HG03469 (cell line): ENCODE results near the gene SLX4IP.
A peak's percentile ranks its signal among the peaks of the same experiment; 100 is the strongest.

Experiments used
- ATAC-seq: cut with Tn5 transposase; IDR thresholded peaks from one replicate; pipeline ENCODE4 v1.9.1; 2021; ENCODE audit warnings: mild to moderate bottlenecking, moderate library complexity, moderate number of reproducible peaks; ENCODE audit not compliant: unreplicated experiment

Gene SLX4IP

DNA sequence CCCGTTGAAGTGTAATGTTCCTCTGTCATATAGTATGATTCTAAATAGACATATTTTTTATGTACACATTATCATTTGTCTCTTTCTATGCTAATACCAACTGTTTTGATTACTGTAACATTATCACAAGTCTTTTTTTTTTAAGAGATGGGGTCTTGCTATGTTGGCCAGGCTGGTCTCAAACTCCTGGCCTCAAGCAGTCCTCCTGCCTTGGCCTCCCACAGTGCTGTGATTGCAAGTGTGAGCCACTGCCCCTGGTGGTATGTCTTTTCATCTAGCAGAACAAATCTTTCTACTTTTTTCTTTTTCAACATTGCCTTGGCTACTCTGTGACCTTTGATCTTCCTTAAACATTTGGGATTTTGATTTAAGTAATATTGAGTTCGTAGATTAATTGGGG lies 57.7 kb downstream of the SLX4IP start:
- no peak for ATAC-seq

DNA sequence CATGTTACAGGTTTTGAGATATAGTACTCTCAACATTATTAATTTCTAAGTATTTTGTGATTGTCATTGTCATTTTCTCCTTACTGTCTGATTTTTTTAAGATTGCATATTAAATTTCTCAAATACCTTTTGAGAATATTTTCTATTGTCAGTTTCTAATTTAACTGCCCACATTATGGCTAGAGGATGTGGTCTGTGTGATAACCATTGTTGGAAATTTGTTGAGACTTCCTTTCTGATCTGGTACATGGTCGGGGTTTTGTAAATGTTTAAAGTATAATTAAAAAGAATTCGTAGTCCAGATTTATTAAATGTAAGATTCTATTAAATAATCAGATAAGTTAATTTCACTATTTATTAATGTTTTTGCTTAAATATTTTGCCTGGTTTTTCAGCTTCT lies 60.1 kb downstream of the SLX4IP start:
- ATAC-seq, result no peak

DNA sequence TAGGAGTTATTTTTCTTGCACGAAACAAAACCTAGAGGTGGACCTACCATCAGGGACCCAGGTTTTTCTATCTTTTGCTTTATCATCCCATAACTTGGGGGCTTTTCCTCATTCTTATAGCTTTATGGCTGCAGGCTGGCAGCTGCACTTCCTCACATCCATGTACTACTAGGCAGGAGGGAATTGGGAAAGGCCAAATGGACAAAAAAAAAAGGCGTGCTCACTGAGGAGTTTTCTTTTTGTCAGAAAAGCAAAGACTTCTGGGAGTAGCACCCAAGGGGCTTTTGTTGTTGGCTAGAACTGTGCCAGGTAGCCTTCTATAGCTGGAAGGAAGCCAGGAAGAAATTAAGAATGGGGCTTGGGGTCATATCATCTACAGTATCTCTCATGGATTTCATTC lies 61.4 kb downstream of the SLX4IP start:
- ATAC-seq, result no peak

DNA sequence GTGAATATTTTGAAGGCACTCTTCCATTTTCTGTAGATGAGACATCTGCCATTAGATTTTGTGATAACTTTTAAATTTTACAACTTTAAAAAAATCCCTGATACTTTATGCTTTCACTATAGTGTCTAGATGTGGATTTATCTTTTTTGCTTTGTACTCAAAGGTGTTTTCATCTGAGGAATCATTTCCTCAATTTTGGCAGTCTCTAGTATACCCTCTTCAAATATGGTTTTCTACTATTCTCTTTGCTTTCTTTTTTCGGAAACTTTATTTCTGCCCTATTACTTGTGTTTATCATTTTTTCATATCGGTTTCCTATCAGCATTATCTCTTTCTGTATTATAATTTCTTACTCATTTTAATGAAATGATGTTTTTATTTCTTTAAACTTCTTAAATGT lies 62.2 kb downstream of the SLX4IP start:
- no peak for ATAC-seq

DNA sequence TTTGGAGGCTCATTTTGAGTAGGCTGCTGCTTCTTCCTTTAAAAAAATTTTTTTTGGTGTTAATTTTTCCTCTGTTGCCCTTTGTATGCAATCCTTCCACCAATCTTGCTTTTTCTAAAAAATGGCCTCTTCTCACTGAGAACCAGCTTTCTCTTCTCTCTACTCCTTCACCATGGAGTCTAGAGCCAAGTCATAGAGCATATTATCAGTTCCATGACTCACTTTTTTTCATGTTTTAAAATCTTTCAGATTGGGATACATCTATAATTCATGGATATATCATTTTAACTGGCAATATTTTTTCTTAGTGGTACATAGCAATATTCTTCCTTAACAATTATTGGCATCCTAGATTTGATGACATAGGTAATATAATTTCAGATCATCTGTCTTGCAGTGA lies 62.7 kb downstream of the SLX4IP start:
- ATAC-seq, result no peak

DNA sequence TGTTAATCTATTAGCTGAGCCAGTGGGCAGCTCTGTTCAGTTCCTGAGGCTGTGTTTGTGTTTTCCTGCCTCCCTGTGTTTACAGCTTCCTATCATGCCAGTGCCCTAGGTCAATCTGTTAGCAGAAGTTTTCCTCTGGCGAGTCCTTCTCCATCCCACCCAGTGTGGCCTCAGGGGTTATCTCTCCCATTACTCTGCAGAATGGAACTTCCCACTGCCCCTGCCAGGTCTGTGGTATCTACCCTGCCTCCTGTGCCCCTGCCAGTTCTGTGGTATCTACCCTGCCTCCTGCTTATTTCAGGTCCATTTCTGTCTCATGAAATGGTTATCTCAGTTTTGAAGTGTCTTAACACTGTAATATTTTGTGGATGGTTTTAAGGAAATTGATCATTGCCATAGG lies 63.1 kb downstream of the SLX4IP start:
- no peak for ATAC-seq

DNA sequence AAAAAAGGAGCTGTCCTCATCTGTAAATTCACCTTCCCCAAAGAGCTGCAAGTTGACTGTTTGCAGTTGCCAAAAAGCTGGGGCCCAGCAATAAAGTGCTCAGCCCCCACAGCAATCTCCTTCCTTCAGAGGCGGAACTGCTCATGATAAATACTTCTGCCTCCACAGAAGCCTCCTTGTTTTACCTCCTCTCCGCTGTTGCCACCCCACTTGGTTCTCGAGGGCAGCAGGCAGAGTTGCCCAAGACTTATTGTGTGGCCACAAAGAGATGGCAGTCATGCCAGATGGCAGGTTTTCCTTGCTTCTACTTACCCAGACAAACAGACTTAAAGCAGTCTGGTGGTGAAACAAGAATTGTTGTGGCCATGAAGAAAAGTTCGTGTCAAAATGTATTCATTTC lies 66.3 kb downstream of the SLX4IP start:
- ATAC-seq, result no peak

DNA sequence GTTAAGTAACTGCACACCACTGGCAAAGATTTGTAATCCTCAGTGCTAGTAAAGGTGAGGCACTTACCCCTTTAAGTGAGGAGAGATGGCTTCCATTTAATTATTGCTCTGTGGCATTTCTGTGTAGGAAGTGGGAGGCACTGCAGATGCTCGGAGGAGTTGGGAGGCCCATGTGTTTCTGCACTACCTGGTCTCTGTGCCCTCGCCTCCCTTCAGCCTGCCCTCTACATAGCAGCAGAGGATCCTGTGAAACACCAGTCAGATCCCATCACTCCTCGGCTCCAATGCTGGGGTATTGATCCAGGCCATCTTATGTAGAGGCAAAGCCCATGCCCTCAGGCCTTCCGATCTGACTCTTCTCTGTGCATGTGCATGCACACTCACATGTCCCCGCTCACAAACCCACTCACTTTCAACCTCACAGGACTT lies 67.0 kb downstream of the SLX4IP start:
- ATAC-seq, result no peak

DNA sequence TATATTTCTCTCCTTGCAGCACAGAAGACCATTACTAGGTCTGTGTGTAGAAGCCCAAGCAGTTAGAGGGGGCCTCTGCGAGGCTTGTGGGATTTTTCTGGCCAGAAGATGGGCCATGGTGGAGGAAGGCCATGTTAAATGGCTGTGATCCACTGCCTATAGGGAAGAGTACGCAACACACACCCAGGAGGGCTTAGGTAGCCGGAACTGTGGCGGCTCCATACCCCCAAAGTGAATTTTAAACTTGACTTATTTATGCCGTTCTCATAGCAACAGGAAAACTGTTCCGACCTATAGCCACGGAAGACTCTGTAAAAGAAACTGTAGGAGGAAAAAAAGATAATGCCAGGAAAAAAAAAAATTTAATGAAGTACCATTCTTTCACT lies 69.5 kb downstream of the SLX4IP start:
- ATAC-seq, result no peak

DNA sequence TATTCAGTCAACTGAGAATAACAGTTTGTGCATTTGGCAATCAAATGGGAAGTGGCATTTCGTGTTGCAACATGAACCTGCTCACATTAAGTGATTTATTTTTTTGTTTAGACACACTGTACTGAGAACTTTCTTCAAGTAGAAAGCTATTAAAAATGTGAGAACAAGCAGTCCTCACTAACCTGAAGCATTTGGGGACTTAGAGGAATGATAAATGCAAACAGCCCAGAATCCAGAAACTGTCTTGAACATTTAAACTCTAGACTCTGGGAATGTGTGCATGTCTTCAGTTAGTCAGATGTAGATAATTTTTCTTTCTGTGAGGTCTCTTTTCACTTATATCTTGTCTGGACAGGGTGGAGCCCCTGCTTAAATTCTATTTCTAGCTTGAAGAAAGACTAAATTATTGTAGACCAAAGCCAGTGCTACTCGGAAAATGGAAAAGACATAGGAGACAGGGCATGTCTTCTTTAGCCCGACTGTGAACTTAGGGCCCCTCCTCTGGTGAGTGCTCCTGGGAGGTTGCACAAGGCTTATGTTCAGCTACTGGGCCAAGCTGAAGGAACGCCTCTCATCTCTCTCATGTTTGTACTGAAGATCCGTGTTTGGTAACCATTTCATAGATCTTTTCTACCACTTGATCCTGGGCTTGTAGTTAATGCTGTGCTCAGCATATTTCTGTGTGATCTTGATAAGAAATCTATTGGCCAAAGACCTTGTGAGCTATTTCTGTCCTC lies 70.1 kb downstream of the SLX4IP start:
- ATAC-seq, result no peak

DNA sequence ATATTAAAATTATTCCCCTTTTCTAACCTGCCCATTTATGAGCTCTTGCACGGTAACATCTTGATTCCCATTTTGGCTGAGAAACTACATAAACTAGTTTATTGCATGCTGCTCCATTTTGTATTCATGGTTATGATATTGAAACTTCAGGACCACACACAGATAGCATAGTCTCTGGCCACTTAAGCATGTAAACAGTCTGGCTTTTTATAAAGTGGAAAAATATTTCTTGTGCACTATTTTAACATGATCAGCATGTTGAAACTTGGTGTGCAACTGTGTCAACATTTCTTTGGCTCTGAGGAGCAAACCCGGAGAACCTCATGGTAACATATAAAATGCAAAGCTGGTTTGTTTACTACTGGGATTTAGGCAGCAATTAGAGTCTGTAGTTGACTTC lies 70.7 kb downstream of the SLX4IP start:
- ATAC-seq, result no peak

DNA sequence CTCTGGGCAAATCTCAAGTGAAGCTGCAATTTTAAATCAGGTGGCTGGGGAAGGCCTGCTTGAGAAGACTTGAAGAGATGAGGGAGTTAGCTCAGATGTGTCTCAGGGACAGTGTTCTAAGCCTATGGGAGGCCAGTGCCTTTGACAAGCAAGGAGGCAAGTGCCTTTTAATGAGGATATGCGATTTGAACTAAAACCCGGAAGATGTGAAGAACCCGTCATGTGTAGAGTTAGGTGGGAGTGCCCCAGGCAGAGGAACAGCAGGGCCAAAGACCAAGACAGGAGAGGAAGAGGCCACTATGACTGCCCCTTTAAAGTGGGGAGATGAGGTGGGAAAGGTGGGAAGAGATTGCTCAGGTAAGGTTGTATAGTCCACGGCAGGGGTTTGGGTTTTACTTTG lies 71.9 kb downstream of the SLX4IP start:
- no peak for ATAC-seq

DNA sequence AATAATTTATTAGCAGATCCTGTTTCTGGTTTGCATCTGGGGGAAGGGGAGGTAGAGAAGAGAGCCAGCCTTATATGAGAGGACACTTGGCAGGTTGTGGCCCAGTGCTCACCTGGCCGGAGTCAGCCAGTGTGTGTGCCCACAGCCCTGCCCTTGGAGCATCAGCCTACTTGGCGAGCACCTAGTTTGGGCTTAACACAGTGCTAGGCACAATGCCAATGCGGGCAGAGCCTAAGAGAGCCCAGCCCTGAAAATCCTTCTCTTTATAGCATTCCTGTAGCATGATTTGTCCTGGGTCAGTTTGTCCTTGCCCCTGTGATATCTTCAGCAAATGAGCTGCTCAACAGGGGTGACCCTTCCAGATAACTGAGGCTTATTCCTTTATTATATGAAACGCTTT lies 73.0 kb downstream of the SLX4IP start:
- no peak for ATAC-seq

DNA sequence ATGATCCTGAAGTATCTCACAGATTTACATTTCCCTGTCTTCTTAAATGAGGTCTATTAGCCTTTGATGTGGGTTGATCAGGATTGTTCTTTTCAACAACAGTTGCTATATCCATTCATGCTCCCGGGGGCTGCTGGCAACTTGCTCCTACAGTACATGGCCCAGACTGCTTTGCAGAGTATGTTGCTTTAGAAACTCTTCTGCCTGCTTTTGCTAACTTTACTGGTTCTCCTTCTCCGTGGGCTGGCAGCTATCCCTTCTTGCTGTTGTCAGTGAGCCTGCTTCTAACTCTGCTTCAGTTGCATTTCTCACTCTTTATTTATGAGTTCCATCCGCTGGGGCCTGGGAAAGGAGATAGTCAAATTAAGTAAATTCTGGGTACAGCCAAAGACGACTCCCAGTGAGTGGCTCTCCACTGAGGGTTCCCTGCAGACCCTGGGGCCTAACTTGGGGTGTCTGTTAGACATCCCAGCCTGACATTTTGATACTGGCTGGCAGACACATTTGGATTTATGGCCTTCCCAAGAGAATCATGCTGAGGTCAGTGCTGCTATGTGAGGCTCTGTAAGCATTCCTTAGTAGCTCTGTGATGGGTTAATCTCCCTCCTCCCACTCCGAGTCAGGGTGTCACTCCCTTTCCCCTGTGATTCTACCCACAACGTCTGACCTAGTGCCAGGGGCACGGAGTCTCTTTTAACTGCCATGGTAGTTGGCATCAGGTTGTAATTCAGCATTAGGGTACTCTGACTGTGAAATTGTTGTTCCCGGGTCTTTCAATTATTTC lies 73.6 kb downstream of the SLX4IP start:
- ATAC-seq, result no peak

DNA sequence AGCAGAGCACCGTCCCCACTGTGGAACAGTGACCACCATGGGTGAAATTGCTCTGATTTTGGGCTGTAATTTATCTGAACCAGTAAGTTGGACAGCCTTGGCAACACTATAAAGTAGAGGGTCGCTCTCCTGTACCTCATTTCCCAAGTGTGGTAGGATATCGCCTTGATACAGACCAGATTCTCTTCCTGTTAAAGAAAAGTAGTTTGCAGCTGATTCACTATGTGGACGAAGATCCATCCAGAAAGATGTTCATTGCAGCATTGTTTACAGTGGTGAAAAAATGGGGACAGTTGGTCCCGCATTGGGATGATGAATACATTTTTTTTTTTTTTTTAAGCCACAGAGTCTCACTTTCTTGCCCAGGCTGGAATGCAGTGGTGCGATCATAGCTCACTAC lies 74.3 kb downstream of the SLX4IP start:
- no peak for ATAC-seq

DNA sequence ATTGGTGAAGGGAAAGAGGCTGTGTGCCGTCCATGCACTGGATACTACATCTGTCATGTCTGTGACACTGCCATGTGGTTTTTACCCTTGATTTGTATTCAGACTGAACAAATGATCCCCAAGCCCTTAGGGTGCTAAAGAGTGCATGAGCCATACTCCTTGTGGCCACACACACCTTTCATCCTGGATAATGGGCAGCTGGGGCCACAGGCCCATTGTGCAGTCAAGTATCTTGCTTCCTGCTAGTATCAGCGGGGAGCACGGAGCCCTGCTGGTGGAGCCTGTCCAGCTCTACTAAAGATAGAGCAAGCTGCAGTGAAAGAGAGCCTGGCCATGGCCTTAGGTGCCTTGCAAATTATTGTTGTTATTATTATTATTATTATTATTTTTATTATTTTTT lies 75.1 kb downstream of the SLX4IP start:
- no peak for ATAC-seq

DNA sequence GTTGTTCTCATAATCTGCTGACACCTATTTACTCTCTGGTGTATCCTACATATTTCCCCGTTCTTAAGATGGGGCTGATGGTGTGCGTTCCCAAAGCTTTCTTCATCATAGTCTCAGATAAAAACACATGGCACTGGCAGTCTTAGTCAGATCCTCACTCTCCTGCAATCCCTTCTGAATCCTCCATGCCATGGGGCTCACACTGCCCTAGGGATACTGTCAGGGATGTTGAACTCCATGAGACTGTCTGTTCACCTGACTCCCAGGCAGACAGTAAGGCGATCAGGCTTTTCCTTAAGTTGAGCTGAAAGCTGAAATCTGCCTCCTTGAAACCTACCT lies 76.0 kb downstream of the SLX4IP start:
- no peak for ATAC-seq

DNA sequence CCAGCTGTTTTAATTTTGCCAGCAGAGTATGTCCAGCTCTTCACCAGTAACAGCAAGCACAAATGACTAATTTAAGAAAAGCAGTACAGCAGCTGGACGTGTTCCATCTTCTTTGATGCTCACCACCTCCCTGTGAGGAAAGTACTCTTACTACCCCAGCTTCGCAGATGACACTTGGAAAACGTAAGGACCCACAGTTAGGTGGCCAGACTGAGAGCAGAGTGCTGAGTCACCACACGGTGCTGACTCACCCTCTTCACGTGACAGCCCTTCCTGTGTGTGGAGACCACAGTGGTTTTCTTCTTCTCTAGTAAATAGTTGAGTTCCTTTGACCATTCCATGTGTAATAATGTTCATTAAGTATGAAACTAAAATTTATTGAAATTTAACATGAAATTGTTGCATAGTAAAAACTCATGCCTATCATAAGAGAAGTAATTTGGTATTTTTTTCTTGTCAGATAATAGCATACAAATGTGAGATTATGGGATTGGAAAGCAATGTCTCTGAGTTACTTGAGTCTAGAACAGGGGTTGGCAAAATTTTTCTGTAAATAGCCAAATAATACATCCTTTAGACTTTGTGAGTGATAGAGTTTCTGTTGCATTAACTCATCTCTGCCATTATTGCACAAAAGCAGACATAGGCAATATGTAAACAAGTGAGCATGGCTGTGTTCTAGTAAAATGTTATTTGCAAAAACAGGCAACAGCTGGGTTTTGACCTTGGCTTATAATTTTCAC lies 76.6 kb downstream of the SLX4IP start:
- peak; percentile 99 for ATAC-seq

DNA sequence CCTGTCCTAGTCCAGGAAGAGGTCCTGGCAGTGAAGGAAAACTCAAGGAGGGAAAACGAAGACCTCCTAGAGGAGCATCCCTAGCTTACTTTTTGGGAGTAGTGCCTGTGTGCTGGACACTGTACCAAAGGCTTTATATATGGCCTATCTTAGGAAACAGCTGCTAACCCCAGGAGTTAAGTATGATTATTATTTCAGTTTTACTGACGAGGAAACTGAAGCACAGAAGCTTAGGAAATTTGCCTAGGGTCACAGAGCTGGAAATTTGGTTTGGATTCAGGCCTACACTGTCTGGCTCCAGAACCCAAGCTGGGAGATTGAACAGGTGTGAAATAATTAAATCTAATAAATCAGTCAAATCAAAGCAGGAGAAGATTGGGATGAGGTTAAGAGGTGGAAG lies 78.0 kb downstream of the SLX4IP start:
- no peak for ATAC-seq

DNA sequence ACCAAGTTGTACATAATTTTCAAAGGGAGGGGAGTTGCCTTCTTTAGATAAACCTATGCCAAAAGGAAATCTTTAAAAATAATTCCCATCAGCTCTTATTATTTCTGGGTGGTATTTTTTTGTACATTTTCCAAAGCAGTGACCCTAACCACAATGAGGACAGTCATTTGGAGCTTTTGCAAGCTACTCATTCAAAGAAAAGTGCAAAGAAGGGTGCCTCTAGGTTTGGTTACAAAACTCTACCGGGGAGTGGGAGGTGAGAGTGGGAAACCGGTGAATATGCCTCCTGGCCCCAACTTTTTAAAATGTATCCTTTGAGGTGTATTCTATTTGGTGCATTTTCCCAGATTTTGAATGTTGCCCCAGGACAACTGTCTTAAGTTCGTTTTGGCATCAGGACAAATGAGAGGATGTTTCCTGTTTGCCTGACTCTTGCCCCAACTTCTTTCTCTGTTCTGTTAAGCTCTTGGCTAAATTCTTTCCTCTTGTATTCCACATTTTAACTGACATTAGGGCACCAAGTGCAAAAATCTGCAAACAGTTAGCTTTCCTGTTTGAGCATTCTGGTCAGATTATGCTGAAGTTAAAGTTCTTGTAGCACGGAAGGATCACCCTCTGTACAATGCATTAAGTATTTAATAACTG lies 78.9 kb downstream of the SLX4IP start:
- no peak for ATAC-seq

DNA sequence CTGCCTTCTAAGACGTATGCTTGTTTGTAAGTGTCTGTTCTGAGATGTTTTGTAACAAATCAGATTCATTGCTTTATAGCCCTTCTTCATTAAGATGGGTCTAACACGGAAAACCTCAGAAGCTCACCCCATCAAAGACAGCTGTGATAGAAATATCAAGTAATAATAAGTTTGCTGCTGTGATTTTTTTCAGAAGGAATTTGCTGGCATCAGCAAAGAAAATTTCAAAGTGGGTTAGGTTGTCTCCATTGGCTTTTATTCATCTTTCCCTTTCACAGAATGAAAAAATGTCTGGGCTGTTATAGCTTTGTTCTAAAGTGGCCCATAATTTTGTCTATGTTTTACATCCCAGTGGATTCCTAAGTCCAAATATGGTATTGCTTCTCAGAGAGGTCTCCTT lies 81.4 kb downstream of the SLX4IP start:
- ATAC-seq, result no peak
